B cell (primary cell): Measurements from ENCODE around the gene CST7. TPM values are rescaled to one million over a fixed set of nuclear protein-coding genes. Genes with fewer than 3 reads are reported as not detected.
A peak's percentile ranks its signal among the peaks of the same experiment; 100 is the strongest.

Experiments used
- ATAC-seq: fragments of 200-7000 bp; cut with Tn5 transposase; one replicate; pipeline ENCODE4 v1.10.0; 2021; ENCODE audit warnings: low read depth, mild to moderate bottlenecking, moderate number of reproducible peaks, moderate library complexity
- CTCF ChIA-PET: fragments of 350-600 bp; sonication (Branson Sonifier 250); formaldehyde crosslinking; loops from one replicate; lab custom pipeline; 2021; ENCODE audit warnings: antibody characterized with exemption, inconsistent platforms; lab: Charles Lee
- POLR2A ChIA-PET: fragments of 350-600 bp; sonication (Branson Sonifier 250); formaldehyde crosslinking; loops from one replicate; lab custom pipeline; 2021; ENCODE audit warnings: antibody characterized with exemption; lab: Charles Lee
- DNase-seq: peaks from one replicate; pipeline ENCODE4 v3.0.0; 2013
- H2AFZ ChIP-seq: 2 replicates; pipeline ENCODE4 v1.6.1; 2012; ENCODE audit warnings: mild to moderate bottlenecking, low read depth, low read length; ENCODE audit not compliant: insufficient read depth, poor library complexity, severe bottlenecking
- H3K27ac ChIP-seq, 2 donors: 1 replicate in 1 of 2; 2 replicates in 1 of 2; pipeline ENCODE4 v1.5.1; 2012 to 2013; ENCODE audit warnings: low read length in 2 of 2, mild to moderate bottlenecking in 2 of 2, moderate library complexity in 1 of 2
- H3K27me3 ChIP-seq, 4 experiments: fragments of 200-600 bp in 1 of 4; sonication (generic) in 1 of 4; replicated peaks in 1 of 4; 1 replicate in 2 of 4; 2 replicates in 2 of 4; pipeline versions ENCODE4 v1.6.1 to v1.7.0; 2013 to 2016; ENCODE audit warnings: low read length in 3 of 4, mild to moderate bottlenecking in 2 of 4, mixed read lengths in 1 of 4, moderate library complexity in 1 of 4; ENCODE audit not compliant: insufficient read depth in 4 of 4, control insufficient read depth in 3 of 4; ENCODE audit errors: control extremely low read depth in 1 of 4
- H3K36me3 ChIP-seq, 2 experiments: replicated peaks in 1 of 2; 1 replicate in 1 of 2; 2 replicates in 1 of 2; pipeline versions ENCODE4 v1.6.1 to v1.7.1; 2013; ENCODE audit warnings: low read length in 1 of 2; ENCODE audit not compliant: insufficient read depth in 2 of 2, control insufficient read depth in 1 of 2; ENCODE audit errors: control extremely low read depth in 1 of 2, extremely low read depth in 1 of 2
- H3K4me1 ChIP-seq, 2 donors: fragments of 200-600 bp in 1 of 2; sonication (generic) in 1 of 2; 1 replicate in 1 of 2; 2 replicates in 1 of 2; pipeline versions ENCODE4 v1.5.1 to v1.6.1; 2013 to 2017; ENCODE audit warnings: low read length in 2 of 2; ENCODE audit not compliant: control insufficient read depth in 2 of 2, insufficient read depth in 2 of 2
- H3K4me2 ChIP-seq: replicated peaks from 2 replicates; pipeline ENCODE3; 2012; ENCODE audit warnings: mild to moderate bottlenecking, low read depth, low read length; ENCODE audit not compliant: poor library complexity, severe bottlenecking
- H3K4me3 ChIP-seq, 5 experiments: fragments of 200-600 bp in 1 of 5; sonication (generic) in 1 of 5; 1 replicate in 3 of 5; 2 replicates in 2 of 5; pipeline versions ENCODE4 v1.5.1 to v1.7.0; 2011 to 2016; ENCODE audit warnings: low read length in 4 of 5, mild to moderate bottlenecking in 4 of 5, low read depth in 2 of 5, control low read depth in 1 of 5, moderate library complexity in 1 of 5; ENCODE audit not compliant: insufficient read depth in 1 of 5; ENCODE audit errors: control extremely low read depth in 1 of 5, extremely low read depth in 1 of 5
- H3K79me2 ChIP-seq: fragments of 200-600 bp; sonication (generic); one replicate; pipeline ENCODE4 v1.6.0; 2016; ENCODE audit warnings: low read length; ENCODE audit not compliant: control insufficient read depth, insufficient read depth
- H3K9ac ChIP-seq: fragments of 200-600 bp; sonication (generic); 2 replicates; pipeline ENCODE4 v1.6.1; 2017; ENCODE audit warnings: mild to moderate bottlenecking, low read length, moderate library complexity
- H3K9me3 ChIP-seq, 3 donors: one replicate each; pipeline versions ENCODE4 v1.6.1 to v1.7.1; 2013; ENCODE audit warnings: low read length in 2 of 3; ENCODE audit not compliant: control insufficient read depth in 2 of 3, insufficient read depth in 1 of 3; ENCODE audit errors: control extremely low read depth in 1 of 3
- H4K20me1 ChIP-seq: 2 replicates; pipeline ENCODE4 v1.6.0; 2012; ENCODE audit warnings: mild to moderate bottlenecking, low read length; ENCODE audit not compliant: insufficient read depth, control insufficient read depth, poor library complexity, severe bottlenecking
- H3K27ac Mint-ChIP-seq: one replicate; pipeline ENCODE4 v1.8.0; 2021; ENCODE audit warnings: mixed read lengths
- H3K27me3 Mint-ChIP-seq: one replicate; pipeline ENCODE4 v1.8.0; 2021; ENCODE audit warnings: mixed read lengths
- H3K4me1 Mint-ChIP-seq: one replicate; pipeline ENCODE4 v1.8.0; 2021; ENCODE audit warnings: mixed read lengths
- H3K4me3 Mint-ChIP-seq: one replicate; pipeline ENCODE4 v1.8.0; 2021; ENCODE audit warnings: mixed read lengths
- H3K9me3 Mint-ChIP-seq: one replicate; pipeline ENCODE4 v1.8.0; 2022; ENCODE audit warnings: mixed read lengths; ENCODE audit not compliant: insufficient read depth
- EZH2 ChIP-seq: IDR thresholded peaks from 2 replicates; pipeline ENCODE4 v1.6.1; 2012; ENCODE audit warnings: borderline replicate concordance, low read depth, mild to moderate bottlenecking, moderate library complexity, low read length; ENCODE audit not compliant: insufficient read depth, poor library complexity, severe bottlenecking
- WGBS: methylation state at CpG from one replicate; pipeline ENCODE4 v1.1.5; 2013; ENCODE audit warnings: missing lambda C conversion rate; ENCODE audit not compliant: insufficient coverage; 5-methylcytosine and 5-hydroxymethylcytosine counted together
- intact Hi-C: fragments of 100-400 bp; cut with micrococcal nuclease; formaldehyde crosslinking; loops from one replicate; pipeline ENCODE4 v1.10.0; 2022
- polyA plus RNA-seq: library from polyadenylated mRNA; depleted of rRNA; stranded (reverse); fragments of >200 nt; gene quantifications from 2 replicates; pipeline ENCODE4 v1.2.3, GENCODE V29; 2012
- total RNA-seq, 2 donors: library from RNA; stranded (reverse); fragments of 120-200 nt in 1 of 2; gene quantifications; 1 replicate in 1 of 2; 2 replicates in 1 of 2; pipeline versions ENCODE4 v1.2.3 to v1.2.4, GENCODE V29; 2013 to 2022
- TF ChIP-seq, protein P1 (sequence below): fragments of 200-600 bp; IDR thresholded peaks from one replicate; pipeline ENCODE4 v1.8.0; 2022; ENCODE audit warnings: antibody characterized with exemption, mild to moderate bottlenecking

CST7 gene
- total and polyA plus RNA-seq, 2 donors (not counting 1 experiment from before 2014, with no cell fraction given) = 0.94 to 3.4 TPM

DNA sequence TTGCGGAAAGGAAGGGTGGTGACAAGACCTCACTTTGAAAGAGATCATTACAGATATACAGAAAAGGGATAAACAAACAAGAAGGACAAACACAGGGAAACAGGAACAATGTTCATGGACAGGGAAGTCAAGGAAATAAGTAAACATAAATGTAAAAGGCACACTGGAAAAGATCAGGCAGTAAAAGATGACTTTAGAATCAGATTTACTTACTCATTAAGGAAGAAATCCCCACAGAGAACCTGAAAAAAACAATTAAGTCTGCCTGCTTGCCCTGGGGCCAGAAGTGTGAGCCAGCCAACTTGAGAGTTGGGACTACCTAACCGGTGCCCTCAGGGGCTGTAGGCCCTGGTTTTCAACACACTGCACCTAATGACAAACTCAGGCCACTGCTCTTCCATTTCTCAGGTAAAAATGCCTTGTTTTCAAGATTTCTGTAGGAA, 41.8 kb downstream of the CST7 start:
- Histone ChIP-seq H3K9me3 (no peaks in the 10 kb centered on the region), H3K4me1 (peaks cover 15 to 29% of the 10 kb centered on the region in 2 donors), H3K79me2 (peaks cover 59% of the 10 kb centered on the region), H3K27ac (no peak overlapping the region), H3K4me3 (peak overlapping the region in 1 of 5 experiments; percentile 51), H3K9ac (no peak overlapping the region), H3K27me3 (no peaks in the 10 kb centered on the region), H2AFZ (no peak overlapping the region), H3K4me2 (no peak overlapping the region), H4K20me1 (no peaks in the 10 kb centered on the region), H3K36me3 (no peaks in the 10 kb centered on the region)
- no peak for TF ChIP-seq EZH2
- TF ChIP-seq, protein P1, sequence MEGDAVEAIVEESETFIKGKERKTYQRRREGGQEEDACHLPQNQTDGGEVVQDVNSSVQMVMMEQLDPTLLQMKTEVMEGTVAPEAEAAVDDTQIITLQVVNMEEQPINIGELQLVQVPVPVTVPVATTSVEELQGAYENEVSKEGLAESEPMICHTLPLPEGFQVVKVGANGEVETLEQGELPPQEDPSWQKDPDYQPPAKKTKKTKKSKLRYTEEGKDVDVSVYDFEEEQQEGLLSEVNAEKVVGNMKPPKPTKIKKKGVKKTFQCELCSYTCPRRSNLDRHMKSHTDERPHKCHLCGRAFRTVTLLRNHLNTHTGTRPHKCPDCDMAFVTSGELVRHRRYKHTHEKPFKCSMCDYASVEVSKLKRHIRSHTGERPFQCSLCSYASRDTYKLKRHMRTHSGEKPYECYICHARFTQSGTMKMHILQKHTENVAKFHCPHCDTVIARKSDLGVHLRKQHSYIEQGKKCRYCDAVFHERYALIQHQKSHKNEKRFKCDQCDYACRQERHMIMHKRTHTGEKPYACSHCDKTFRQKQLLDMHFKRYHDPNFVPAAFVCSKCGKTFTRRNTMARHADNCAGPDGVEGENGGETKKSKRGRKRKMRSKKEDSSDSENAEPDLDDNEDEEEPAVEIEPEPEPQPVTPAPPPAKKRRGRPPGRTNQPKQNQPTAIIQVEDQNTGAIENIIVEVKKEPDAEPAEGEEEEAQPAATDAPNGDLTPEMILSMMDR = no peak
- ATAC-seq = no peak
- POLR2A ChIA-PET = interaction anchor here (2.2 kb wide), 1 partner anchor 67 kb away, joined by 7 read pairs; the partner anchor contains the start of gene ACSS1
- intact Hi-C loops = no loop called here
- H3K4me1 Mint-ChIP-seq = peaks cover 50% of the 10 kb centered on the region
- peak overlapping the region; percentile 96 for H3K4me3 Mint-ChIP-seq
- H3K27me3 Mint-ChIP-seq = no peaks in the 10 kb centered on the region
- no peaks in the 10 kb centered on the region for H3K9me3 Mint-ChIP-seq
- WGBS = 80% methylated on average over 1 of the region's 2 CpGs
- peak overlapping the region; percentile 10 for H3K27ac Mint-ChIP-seq
- CTCF ChIA-PET = interaction anchor here (1.0 kb wide), 1 partner anchor 74 kb away, joined by 6 read pairs; no protein-coding TSS in a partner anchor
- DNase-seq = no peak

DNA sequence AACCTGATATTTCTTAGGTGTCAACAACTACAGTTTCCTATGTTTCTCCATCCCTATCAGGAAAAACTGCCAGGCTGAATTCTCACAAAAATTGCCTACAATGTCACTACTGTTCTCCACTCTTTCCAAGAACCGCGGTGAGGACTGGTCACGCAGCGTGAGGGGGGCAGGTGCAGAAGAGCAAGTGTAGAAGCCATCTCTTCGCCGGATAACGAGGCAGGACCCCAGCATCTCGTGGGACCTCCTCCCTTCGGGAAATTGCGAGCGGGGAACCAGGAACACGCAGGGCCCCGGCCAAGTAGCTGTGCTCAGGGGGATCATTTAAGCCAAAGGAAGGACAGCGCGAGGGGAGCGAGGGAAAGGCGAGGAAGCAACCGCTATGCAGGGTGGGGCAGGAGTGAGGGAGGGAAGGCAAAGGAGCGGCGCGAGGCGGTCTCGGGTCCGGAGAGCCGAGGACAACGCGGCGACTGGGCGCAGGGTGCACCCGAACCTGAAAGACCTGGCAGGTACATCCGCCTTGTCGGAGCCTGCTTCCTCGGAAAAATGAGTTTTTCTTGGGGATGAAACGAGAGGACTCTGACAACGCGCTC, 42.9 kb downstream of the CST7 start:
- H3K4me1 Mint-ChIP-seq = peaks cover 48% of the 10 kb centered on the region
- no peaks in the 10 kb centered on the region for H3K27me3 Mint-ChIP-seq
- DNase-seq = no peak
- ChIA-PET CTCF (interaction anchor here (4.4 to 9.8 kb wide), 2 partner anchors 67 to 72 kb away, joined by 52 to 250 read pairs; partner anchors contain the start of gene ACSS1), POLR2A (interaction anchor here (2.2 kb wide), 1 partner anchor 65 kb away, joined by 7 read pairs; the partner anchor contains the start of gene ACSS1)
- peak overlapping the region; percentile 97 for H3K27ac Mint-ChIP-seq
- Histone ChIP-seq H3K27ac (peak overlapping the region; percentile 93 to 98), H3K27me3 (no peaks in the 10 kb centered on the region), H3K36me3 (no peaks in the 10 kb centered on the region), H3K4me1 (peaks cover 15 to 29% of the 10 kb centered on the region in 2 donors), H4K20me1 (no peaks in the 10 kb centered on the region), H3K9me3 (no peaks in the 10 kb centered on the region), H3K4me2 (peak overlapping the region; percentile 92), H2AFZ (peak overlapping the region; percentile 90), H3K9ac (peak overlapping the region; percentile 93), H3K4me3 (peak overlapping the region; percentile 51 to 96 (median 84)), H3K79me2 (peaks cover 47% of the 10 kb centered on the region)
- no peaks in the 10 kb centered on the region for H3K9me3 Mint-ChIP-seq
- H3K4me3 Mint-ChIP-seq = peak overlapping the region; percentile 96
- WGBS = under 1% methylated on average over 36 of the region's 36 CpGs
- peak; percentile 8 for ATAC-seq
- TF ChIP-seq, protein P1 = no peak
- TF ChIP-seq EZH2 = no peak
- intact Hi-C loops = loop anchor here (1.0 kb wide), 3 partner anchors 51 to 399 kb away; no protein-coding TSS in a partner anchor
